H1 (cell line): ENCODE measurements around the gene ING5. TPM values are rescaled to one million over a fixed set of nuclear protein-coding genes. Genes with fewer than 3 reads are reported as not detected.

Experiments used
- ASH2L ChIP-seq: fragments of 200-600, 300-600 bp; sonication (generic); IDR thresholded peaks from one replicate; pipeline ENCODE4 v1.7.1; 2017; ENCODE audit warnings: low read length
- CBX8 ChIP-seq: fragments of 300-800, 300-1000 bp; sonication (generic); IDR thresholded peaks from 2 replicates; pipeline ENCODE4 v1.7.1; 2016; ENCODE audit warnings: low read depth, low read length, borderline replicate concordance
- CHD1 ChIP-seq: IDR thresholded peaks from 2 replicates; pipeline ENCODE4 v1.6.1; 2012; ENCODE audit warnings: low read depth, low read length, improper control_type of control experiment
- CREB1 ChIP-seq: IDR thresholded peaks from 2 replicates; pipeline ENCODE4 v1.6.1; 2012; ENCODE audit warnings: inconsistent platforms
- CTBP2 ChIP-seq: IDR thresholded peaks from 2 replicates; pipeline ENCODE4 v1.7.0; 2011; ENCODE audit warnings: borderline replicate concordance, mild to moderate bottlenecking, moderate library complexity, mixed read lengths, low read length; ENCODE audit not compliant: insufficient read depth, insufficient read length
- EZH2 ChIP-seq: fragments of 200-600 bp; sonication (generic); IDR thresholded peaks from 2 replicates; pipeline ENCODE4 v1.7.1; 2012; ENCODE audit warnings: low read depth, mild to moderate bottlenecking, moderate library complexity, low read length, inconsistent platforms; ENCODE audit not compliant: severe bottlenecking
- GABPA ChIP-seq: IDR thresholded peaks from 2 replicates; pipeline ENCODE4 v1.6.1; 2011; ENCODE audit warnings: mild to moderate bottlenecking, low read length, moderate library complexity, borderline replicate concordance; ENCODE audit not compliant: insufficient read depth
- KDM5A ChIP-seq: fragments of 200-600 bp; IDR thresholded peaks from 2 replicates; pipeline ENCODE4 v1.7.1; 2012; ENCODE audit warnings: mild to moderate bottlenecking, low read length, inconsistent platforms, mixed read lengths
- MAFK ChIP-seq: IDR thresholded peaks from 2 replicates; pipeline ENCODE4 v1.6.1; 2012; ENCODE audit warnings: low read depth, mild to moderate bottlenecking, improper control_type of control experiment, low read length
- NRF1 ChIP-seq: IDR thresholded peaks from 2 replicates; pipeline ENCODE4 v1.6.1; 2011; ENCODE audit warnings: mild to moderate bottlenecking, low read depth, low read length, improper control_type of control experiment
- POLR2A ChIP-seq, 2 experiments: IDR thresholded peaks; 1 replicate in 1 of 2; 2 replicates in 1 of 2; pipeline ENCODE4 v1.6.1; 2011; ENCODE audit warnings: low read depth in 2 of 2, low read length in 2 of 2, mild to moderate bottlenecking in 2 of 2; ENCODE audit errors: control extremely low read depth in 1 of 2
- POLR2AphosphoS5 ChIP-seq: IDR thresholded peaks from 2 replicates; pipeline ENCODE4 v1.6.1; 2011; ENCODE audit warnings: low read depth, low read length
- POU5F1 ChIP-seq: IDR thresholded peaks from 2 replicates; pipeline ENCODE4 v1.6.1; 2011; ENCODE audit warnings: low read depth, mild to moderate bottlenecking, low read length, moderate library complexity
- RFX5 ChIP-seq: IDR thresholded peaks from 2 replicates; pipeline ENCODE4 v1.6.1; 2011; ENCODE audit warnings: low read depth, low read length, improper control_type of control experiment, borderline replicate concordance
- SAP30 ChIP-seq: fragments of 300-600 bp; sonication (generic); IDR thresholded peaks from 2 replicates; pipeline ENCODE4 v1.7.1; 2012; ENCODE audit warnings: low read length, moderate library complexity, mild to moderate bottlenecking, inconsistent platforms; ENCODE audit not compliant: insufficient read depth, insufficient replicate concordance
- SP1 ChIP-seq: IDR thresholded peaks from 2 replicates; pipeline ENCODE4 v1.6.1; 2011; ENCODE audit warnings: low read depth, low read length
- SP4 ChIP-seq: IDR thresholded peaks from 2 replicates; pipeline ENCODE4 v1.6.1; 2012; ENCODE audit warnings: low read length, inconsistent platforms
- SRF ChIP-seq: IDR thresholded peaks from 2 replicates; pipeline ENCODE4 v1.6.1; 2011; ENCODE audit warnings: mild to moderate bottlenecking, low read depth, low read length, moderate library complexity
- TCF12 ChIP-seq: IDR thresholded peaks from 2 replicates; pipeline ENCODE4 v1.6.1; 2011; ENCODE audit warnings: low read depth, mild to moderate bottlenecking, low read length
- TEAD4 ChIP-seq: IDR thresholded peaks from 2 replicates; pipeline ENCODE4 v1.6.1; 2012; ENCODE audit warnings: low read depth, low read length, inconsistent platforms, mixed read lengths
- YY1 ChIP-seq: IDR thresholded peaks from 2 replicates; pipeline ENCODE4 v1.6.1; 2011; ENCODE audit warnings: low read depth, mild to moderate bottlenecking, low read length
- ZNF274 ChIP-seq: IDR thresholded peaks from 2 replicates; pipeline ENCODE4 v1.7.0; 2012; ENCODE audit warnings: low read length, borderline replicate concordance; ENCODE audit errors: extremely low read depth
- polyA plus RNA-seq, 7 experiments: library from polyadenylated mRNA; depleted of rRNA in 3 of 7; stranded (reverse) in 5 of 7; unstranded in 2 of 7; fragments of >200 nt in 5 of 7; fragments of 200-250 nt in 2 of 7; gene quantifications; 1 replicate in 5 of 7; 2 replicates in 1 of 7; 4 replicates in 1 of 7; pipeline versions ENCODE4 v1.2.1 to v1.2.3, GENCODE V29; 2011 to 2013; ENCODE audit warnings: missing spikeins in 2 of 7, mixed read lengths in 2 of 7
- total RNA-seq: library from RNA; stranded (reverse); fragmentation: NEBNext Ultra II Directional; extraction: Animal tissue kit (Norgen Biotek cat#: 25700); gene quantifications from 2 replicates; pipeline ENCODE4 v1.2.1, GENCODE V29; 2021
- TF ChIP-seq, protein P1 (sequence below): IDR thresholded peaks from 2 replicates; pipeline ENCODE4 v1.6.1; 2012; ENCODE audit warnings: inconsistent platforms
- TF ChIP-seq, protein P2 (sequence below): IDR thresholded peaks from 2 replicates; pipeline ENCODE4 v1.6.1; 2011; ENCODE audit warnings: low read length, improper control_type of control experiment

ING5 gene
- total and polyA plus RNA-seq, 2 of the 8 experiments (the other 6 are each of a cell fraction or from before 2014, with no cell fraction given): 41.5 to 47.4 TPM

DNA sequence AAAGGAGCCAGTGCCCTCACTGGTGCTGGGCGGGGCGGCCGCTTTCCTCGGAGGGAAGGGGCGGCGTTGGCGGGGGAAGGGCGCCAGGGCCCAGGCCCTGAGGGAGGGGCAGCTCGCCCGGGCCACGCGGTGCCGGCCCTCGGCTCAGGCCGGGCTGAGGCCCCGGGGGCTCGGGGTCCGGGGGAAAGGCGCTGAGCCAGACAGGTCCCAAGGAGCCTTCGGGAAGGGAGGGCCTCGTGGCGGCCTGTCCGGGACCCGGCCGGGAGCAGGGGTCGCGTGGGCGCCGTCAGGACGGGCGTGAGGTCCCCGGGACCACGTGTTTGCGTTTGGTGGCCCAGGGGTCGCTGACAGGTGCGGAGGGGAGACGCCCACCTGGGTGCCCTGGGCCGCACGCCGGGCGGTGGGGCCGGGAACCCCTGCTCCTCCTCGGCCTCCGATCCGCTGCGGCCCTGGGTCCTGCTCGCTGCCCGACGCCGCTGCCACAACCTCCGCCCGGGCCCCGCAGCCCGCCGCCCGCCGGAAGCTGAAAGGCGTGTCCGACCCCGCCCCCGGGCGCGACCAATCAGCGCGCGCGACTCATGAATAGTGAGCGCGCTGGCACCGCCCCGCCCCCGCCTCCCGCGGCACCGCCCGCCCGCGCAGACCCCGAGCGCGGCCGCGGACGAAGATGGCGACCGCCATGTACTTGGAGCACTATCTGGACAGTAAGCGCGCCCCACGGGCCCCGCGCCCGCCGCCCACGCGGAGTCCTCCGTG, at the start of gene ING5 (continued):
- TF ChIP-seq KDM5A: no peak
- TF ChIP-seq, protein P1, sequence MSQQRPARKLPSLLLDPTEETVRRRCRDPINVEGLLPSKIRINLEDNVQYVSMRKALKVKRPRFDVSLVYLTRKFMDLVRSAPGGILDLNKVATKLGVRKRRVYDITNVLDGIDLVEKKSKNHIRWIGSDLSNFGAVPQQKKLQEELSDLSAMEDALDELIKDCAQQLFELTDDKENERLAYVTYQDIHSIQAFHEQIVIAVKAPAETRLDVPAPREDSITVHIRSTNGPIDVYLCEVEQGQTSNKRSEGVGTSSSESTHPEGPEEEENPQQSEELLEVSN: no peak; the same call in 1 of the 2 replicates
- peak; percentile 54; the same call in 1 of the 2 replicates for TF ChIP-seq SP1
- no peak for TF ChIP-seq RFX5
- no peak for TF ChIP-seq EZH2
- no peak for TF ChIP-seq GABPA
- no peak for TF ChIP-seq MAFK
- TF ChIP-seq TEAD4: no peak
- TF ChIP-seq, protein P2, sequence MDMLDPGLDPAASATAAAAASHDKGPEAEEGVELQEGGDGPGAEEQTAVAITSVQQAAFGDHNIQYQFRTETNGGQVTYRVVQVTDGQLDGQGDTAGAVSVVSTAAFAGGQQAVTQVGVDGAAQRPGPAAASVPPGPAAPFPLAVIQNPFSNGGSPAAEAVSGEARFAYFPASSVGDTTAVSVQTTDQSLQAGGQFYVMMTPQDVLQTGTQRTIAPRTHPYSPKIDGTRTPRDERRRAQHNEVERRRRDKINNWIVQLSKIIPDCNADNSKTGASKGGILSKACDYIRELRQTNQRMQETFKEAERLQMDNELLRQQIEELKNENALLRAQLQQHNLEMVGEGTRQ: no peak
- TF ChIP-seq ZNF274: no peak
- TF ChIP-seq CREB1: peak; percentile 32; the same call in 1 of the 2 replicates
- TF ChIP-seq TCF12: no peak
- TF ChIP-seq CBX8: no peak
- no peak for TF ChIP-seq SRF
- no peak for TF ChIP-seq ASH2L
- peak; percentile 85 for TF ChIP-seq YY1
- TF ChIP-seq POLR2AphosphoS5: peak; percentile 86
- no peak for TF ChIP-seq CTBP2
- TF ChIP-seq SP4: no peak
- peak; percentile 92 to 97 for TF ChIP-seq POLR2A (IDR thresholded peaks at IDR 0.05; ENCODE audit: control extremely low read depth in 1 of 2, low read depth in 2 of 2, low read length in 2 of 2)
- TF ChIP-seq NRF1: 0 out of 2 replicates have a peak, but pooled peaks have one; percentile 9
- no peak for TF ChIP-seq SAP30
- TF ChIP-seq CHD1: no peak
- no peak for TF ChIP-seq POU5F1
